ENCODE results near the gene PVALB. TPM values are rescaled to one million over a fixed set of nuclear protein-coding genes. Genes with fewer than 3 reads are reported as not detected.

The PVALB gene
- total RNA-seq, 3 donors from 2014 or later (not counting 1 experiment from before 2014, with no cell fraction given) = 0.99 TPM; not detected in 2

DNA sequence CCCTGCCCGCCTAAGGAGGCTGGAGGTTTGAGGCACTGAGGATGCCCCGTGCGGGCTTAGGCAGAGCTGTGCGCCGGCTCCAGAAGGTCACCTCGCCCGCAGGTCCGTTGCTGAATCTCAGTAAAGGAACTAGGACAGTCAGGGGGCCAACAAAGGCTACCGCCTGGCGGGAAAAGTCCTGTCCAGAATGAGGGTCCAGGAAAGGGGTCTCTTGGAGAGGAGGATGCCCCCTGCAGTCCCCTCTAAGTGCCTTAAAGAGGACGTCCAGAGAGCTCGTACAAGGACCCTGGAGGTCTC is 548 bp downstream of the PVALB start:
- H3K36me3 Mint-ChIP-seq = no peaks in the 10 kb centered on the region
- no peaks in the 10 kb centered on the region for H3K36me3 ChIP-seq (ENCODE audit: control insufficient read depth, insufficient read depth, low read length)
- intact Hi-C loops (cut with micrococcal nuclease) = no loop called here
- H3K27ac Mint-ChIP-seq = no peak overlapping the region
- no peak overlapping the region for H3K27ac ChIP-seq (ENCODE audit: low read length)
- no peak overlapping the region for H3K4me3 ChIP-seq (ENCODE audit: low read length)
- WGBS (ENCODE audit: insufficient coverage) = 5% methylated on average over 12 of the region's 12 CpGs
- H3K4me1 ChIP-seq (ENCODE audit: control insufficient read depth, insufficient read depth, low read length) = no peaks in the 10 kb centered on the region
- DNase-seq = no peak
- ATAC-seq = no peak
- no peak overlapping the region for H3K4me3 Mint-ChIP-seq
- no peaks in the 10 kb centered on the region for H3K9me3 ChIP-seq (ENCODE audit: control insufficient read depth, insufficient read depth, low read length)
- TF ChIP-seq, protein P1, sequence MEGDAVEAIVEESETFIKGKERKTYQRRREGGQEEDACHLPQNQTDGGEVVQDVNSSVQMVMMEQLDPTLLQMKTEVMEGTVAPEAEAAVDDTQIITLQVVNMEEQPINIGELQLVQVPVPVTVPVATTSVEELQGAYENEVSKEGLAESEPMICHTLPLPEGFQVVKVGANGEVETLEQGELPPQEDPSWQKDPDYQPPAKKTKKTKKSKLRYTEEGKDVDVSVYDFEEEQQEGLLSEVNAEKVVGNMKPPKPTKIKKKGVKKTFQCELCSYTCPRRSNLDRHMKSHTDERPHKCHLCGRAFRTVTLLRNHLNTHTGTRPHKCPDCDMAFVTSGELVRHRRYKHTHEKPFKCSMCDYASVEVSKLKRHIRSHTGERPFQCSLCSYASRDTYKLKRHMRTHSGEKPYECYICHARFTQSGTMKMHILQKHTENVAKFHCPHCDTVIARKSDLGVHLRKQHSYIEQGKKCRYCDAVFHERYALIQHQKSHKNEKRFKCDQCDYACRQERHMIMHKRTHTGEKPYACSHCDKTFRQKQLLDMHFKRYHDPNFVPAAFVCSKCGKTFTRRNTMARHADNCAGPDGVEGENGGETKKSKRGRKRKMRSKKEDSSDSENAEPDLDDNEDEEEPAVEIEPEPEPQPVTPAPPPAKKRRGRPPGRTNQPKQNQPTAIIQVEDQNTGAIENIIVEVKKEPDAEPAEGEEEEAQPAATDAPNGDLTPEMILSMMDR (IDR thresholded peaks at IDR 0.05) = no peak
- no peaks in the 10 kb centered on the region for H3K9me3 Mint-ChIP-seq
- H3K4me1 Mint-ChIP-seq = no peaks in the 10 kb centered on the region
- H3K27me3 Mint-ChIP-seq (ENCODE audit: low read depth in 2 of 2) = peaks cover 63 to 75% of the 10 kb centered on the region in 2 donors
- peaks cover 25% of the 10 kb centered on the region for H3K27me3 ChIP-seq (ENCODE audit: control insufficient read depth, insufficient read depth, low read length)

DNA sequence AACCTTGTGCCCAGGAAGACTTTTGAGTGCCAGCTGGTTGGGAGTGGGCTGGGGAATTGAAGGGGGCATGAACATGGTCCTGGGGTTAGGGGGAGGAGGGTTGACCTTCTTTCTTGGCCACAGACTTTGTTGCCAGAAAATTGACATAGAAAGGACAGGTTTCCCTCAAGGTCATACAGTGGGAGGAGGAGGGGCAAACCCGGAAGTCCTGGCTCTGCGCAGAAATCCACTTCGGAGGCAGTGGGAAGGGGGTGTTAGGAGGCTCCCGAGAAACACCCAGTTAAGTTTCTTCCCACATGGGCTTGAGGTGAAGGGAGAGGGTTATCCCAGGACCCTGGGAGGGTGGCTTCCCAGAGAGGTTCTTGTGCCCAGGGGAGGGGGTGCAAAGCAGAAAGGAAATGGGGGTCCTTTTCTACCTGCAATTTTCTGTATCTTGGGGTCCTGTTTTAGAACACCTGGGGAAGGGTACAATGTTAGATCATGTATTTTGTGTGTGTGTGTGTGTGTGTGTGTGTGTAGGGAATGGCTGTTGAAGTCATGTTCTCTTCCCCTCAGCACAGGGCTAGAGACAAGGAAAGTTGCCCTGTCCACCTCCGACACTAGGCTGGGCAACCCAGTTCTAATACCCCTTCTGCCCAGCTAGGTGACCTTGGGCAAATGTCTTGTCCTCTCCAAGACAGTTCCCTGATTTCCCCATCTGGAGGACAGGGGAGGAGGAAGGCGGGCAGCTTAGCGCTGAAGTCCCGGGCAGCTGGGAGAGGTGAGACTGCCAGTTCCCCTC is 1.1 kb downstream of the PVALB start:
- Mint-ChIP-seq H3K4me3 (no peak overlapping the region), H3K4me1 (no peaks in the 10 kb centered on the region), H3K36me3 (no peaks in the 10 kb centered on the region), H3K27me3 (ENCODE audit: low read depth in 2 of 2) (peaks cover 62 to 72% of the 10 kb centered on the region in 2 donors), H3K27ac (no peak overlapping the region), H3K9me3 (no peaks in the 10 kb centered on the region)
- WGBS (ENCODE audit: insufficient coverage) = 42% methylated on average over 8 of the region's 8 CpGs
- H3K27me3 ChIP-seq (ENCODE audit: control insufficient read depth, insufficient read depth, low read length) = peaks cover 25% of the 10 kb centered on the region
- intact Hi-C loops (cut with micrococcal nuclease) = no loop called here
- H3K36me3 ChIP-seq (ENCODE audit: control insufficient read depth, insufficient read depth, low read length) = no peaks in the 10 kb centered on the region
- TF ChIP-seq, protein P1 (IDR thresholded peaks at IDR 0.05) = no peak
- DNase-seq (no peak), ATAC-seq (no peak)
- H3K4me1 ChIP-seq (ENCODE audit: control insufficient read depth, insufficient read depth, low read length) = no peaks in the 10 kb centered on the region
- no peak overlapping the region for H3K27ac ChIP-seq (ENCODE audit: low read length)
- H3K9me3 ChIP-seq (ENCODE audit: control insufficient read depth, insufficient read depth, low read length) = no peaks in the 10 kb centered on the region
- no peak overlapping the region for H3K4me3 ChIP-seq (ENCODE audit: low read length)

DNA sequence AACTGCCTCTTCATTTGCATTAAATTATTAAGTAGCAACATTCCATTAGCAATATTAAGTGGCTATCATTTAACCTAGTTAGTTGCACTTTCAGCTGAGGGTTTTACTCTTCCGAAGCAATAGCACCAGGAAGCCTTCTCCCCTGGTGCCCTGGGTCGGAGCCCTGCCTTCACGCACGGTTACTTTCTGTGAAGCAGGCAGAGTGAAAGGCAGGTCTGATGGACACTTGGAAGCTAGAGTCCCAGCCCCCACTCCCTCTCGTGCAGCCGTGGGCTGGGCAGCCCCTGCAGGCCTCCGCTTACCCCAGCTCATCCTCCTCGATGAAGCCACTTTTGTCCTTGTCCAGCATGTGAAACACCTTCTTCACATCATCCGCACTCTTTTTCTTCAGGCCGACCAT is 2.0 kb downstream of the PVALB start:
- Mint-ChIP-seq H3K9me3 (no peaks in the 10 kb centered on the region), H3K36me3 (no peaks in the 10 kb centered on the region), H3K4me3 (no peak overlapping the region), H3K27me3 (ENCODE audit: low read depth in 2 of 2) (peaks cover 55 to 63% of the 10 kb centered on the region in 2 donors), H3K4me1 (no peaks in the 10 kb centered on the region), H3K27ac (no peak overlapping the region)
- intact Hi-C loops (cut with micrococcal nuclease) = no loop called here
- Histone ChIP-seq H3K4me3 (ENCODE audit: low read length) (no peak overlapping the region), H3K27me3 (ENCODE audit: control insufficient read depth, insufficient read depth, low read length) (peaks cover 25% of the 10 kb centered on the region), H3K4me1 (ENCODE audit: control insufficient read depth, insufficient read depth, low read length) (no peaks in the 10 kb centered on the region), H3K36me3 (ENCODE audit: control insufficient read depth, insufficient read depth, low read length) (no peaks in the 10 kb centered on the region), H3K9me3 (ENCODE audit: control insufficient read depth, insufficient read depth, low read length) (no peaks in the 10 kb centered on the region), H3K27ac (ENCODE audit: low read length) (no peak overlapping the region)
- ATAC-seq (no peak), DNase-seq (no peak)
- TF ChIP-seq, protein P1 (IDR thresholded peaks at IDR 0.05) = no peak
- 78% methylated on average over 10 of the region's 10 CpGs for WGBS (ENCODE audit: insufficient coverage)
